PFSK-1 (cell line): ENCODE measurements around the gene TRIM44.

Source experiments
- FOXP2 ChIP-seq: optimal IDR thresholded peaks from 2 replicates; pipeline ENCODE3; 2011; ENCODE audit warnings: borderline replicate concordance, control low read depth, inconsistent platforms; ENCODE audit not compliant: insufficient read depth; ENCODE audit errors: extremely low read length, extremely low read depth
- POLR2AphosphoS5 ChIP-seq: IDR thresholded peaks from 2 replicates; pipeline ENCODE4 v1.6.1; 2012; ENCODE audit warnings: low read depth, mild to moderate bottlenecking, control low read depth, low read length, moderate library complexity
- REST ChIP-seq, 2 experiments: IDR thresholded peaks; 2 replicates each; pipeline versions ENCODE4 v1.6.1 to v1.8.0; 2011 to 2012; ENCODE audit warnings: low read depth in 2 of 2, low read length in 2 of 2, control low read depth in 1 of 2, inconsistent platforms in 1 of 2, mild to moderate bottlenecking in 1 of 2, moderate library complexity in 1 of 2; ENCODE audit not compliant: insufficient read depth in 1 of 2
- SIN3A ChIP-seq: IDR thresholded peaks from 2 replicates; pipeline ENCODE4 v1.6.1; 2012; ENCODE audit warnings: mild to moderate bottlenecking, low read length, moderate library complexity, borderline replicate concordance; ENCODE audit not compliant: insufficient read depth
- TAF1 ChIP-seq: IDR thresholded peaks from 2 replicates; pipeline ENCODE4 v1.6.1; 2012; ENCODE audit warnings: low read length, control low read depth, borderline replicate concordance; ENCODE audit not compliant: insufficient read depth

The TRIM44 gene

GRCh38 chr11:35748644-35749043 is 86.1 kb downstream of the TRIM44 start:
- TF ChIP-seq FOXP2 (no peak), REST (IDR thresholded peaks at IDR 0.05; ENCODE audit: insufficient read depth in 1 of 2, low read depth in 2 of 2, low read length in 2 of 2) (no peak), POLR2AphosphoS5 (no peak), SIN3A (no peak), TAF1 (no peak)

GRCh38 chr11:35750315-35750714 is 87.7 kb downstream of the TRIM44 start:
- no peak for TF ChIP-seq FOXP2
- TF ChIP-seq TAF1, result no peak
- no peak for TF ChIP-seq SIN3A
- no peak for TF ChIP-seq REST (IDR thresholded peaks at IDR 0.05; ENCODE audit: insufficient read depth in 1 of 2, low read depth in 2 of 2, low read length in 2 of 2)
- TF ChIP-seq POLR2AphosphoS5, result no peak

- TF ChIP-seq REST (IDR thresholded peaks at IDR 0.05; ENCODE audit: insufficient read depth in 1 of 2, low read depth in 2 of 2, low read length in 2 of 2), result no peak
- no peak for TF ChIP-seq POLR2AphosphoS5
- TF ChIP-seq SIN3A, result no peak
These were observed 88.5 kb downstream of the TRIM44 start for GRCh38 chr11:35750981-35751663.

- TF ChIP-seq SIN3A (no peak), FOXP2 (no peak)
These were observed 89.1 kb downstream of the TRIM44 start for GRCh38 chr11:35751664-35752061.

- TF ChIP-seq SIN3A, result no peak
- no peak for TF ChIP-seq POLR2AphosphoS5
- no peak for TF ChIP-seq TAF1
- TF ChIP-seq REST (IDR thresholded peaks at IDR 0.05; ENCODE audit: insufficient read depth in 1 of 2, low read depth in 2 of 2, low read length in 2 of 2), result no peak
These were observed 89.5 kb downstream of the TRIM44 start for GRCh38 chr11:35752115-35752514.
